ENCODE results near the gene JHY. TPM values are rescaled to one million over a fixed set of nuclear protein-coding genes. Genes with fewer than 3 reads are reported as not detected.

The JHY gene
- total RNA-seq, 1 experiment from 2014 or later = 0.34 TPM

DNA sequence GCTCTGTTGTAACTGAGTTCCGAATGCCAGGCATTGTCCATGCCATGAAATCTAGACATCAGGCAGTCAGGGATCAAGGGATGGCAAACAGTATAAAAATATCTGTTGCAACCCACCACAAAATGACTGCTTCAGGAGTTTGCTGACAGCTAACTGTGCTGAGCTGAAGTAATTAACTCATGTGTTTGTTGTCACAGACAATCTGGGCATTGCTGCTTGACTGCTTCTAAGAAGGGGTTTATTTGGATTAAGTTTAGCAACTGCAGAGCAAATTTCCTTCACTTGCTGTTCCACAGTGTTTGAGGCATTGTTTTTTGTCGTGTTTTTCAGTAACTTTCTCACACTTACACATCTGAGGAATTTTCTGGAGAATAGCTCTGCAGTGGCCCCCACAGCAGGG is 68.7 kb downstream of the JHY start:
- Mint-ChIP-seq H3K9me3 (ENCODE audit: unreplicated experiment) (no peaks in the 10 kb centered on the region), H3K27ac (ENCODE audit: unreplicated experiment) (no peak overlapping the region), H3K36me3 (ENCODE audit: insufficient read depth, unreplicated experiment) (no peaks in the 10 kb centered on the region), H3K27me3 (ENCODE audit: insufficient read depth, unreplicated experiment) (peaks cover 28% of the 10 kb centered on the region), H3K4me1 (ENCODE audit: low read depth, unreplicated experiment) (no peaks in the 10 kb centered on the region), H3K4me3 (ENCODE audit: unreplicated experiment) (no peak overlapping the region)
- Histone ChIP-seq H3K9me3 (0 out of 2 replicates have a peak, but pooled peaks cover 4% of the 10 kb centered on the region), H3K4me1 (no peaks in the 10 kb centered on the region), H3K27me3 (replicated peaks; ENCODE audit: control insufficient read depth, insufficient read depth, low read length) (peaks cover 3% of the 10 kb centered on the region; the same call in 1 of the 2 replicates), H3K36me3 (ENCODE audit: control insufficient read depth, insufficient read depth, low read length) (no peaks in the 10 kb centered on the region), H3K4me3 (ENCODE audit: low read depth, low read length) (no peak overlapping the region)
- CTCF ChIA-PET = no interaction called here
- intact Hi-C loops (cut with micrococcal nuclease; ENCODE audit: unreplicated experiment) = no loop called here
- TF ChIP-seq, protein P1, sequence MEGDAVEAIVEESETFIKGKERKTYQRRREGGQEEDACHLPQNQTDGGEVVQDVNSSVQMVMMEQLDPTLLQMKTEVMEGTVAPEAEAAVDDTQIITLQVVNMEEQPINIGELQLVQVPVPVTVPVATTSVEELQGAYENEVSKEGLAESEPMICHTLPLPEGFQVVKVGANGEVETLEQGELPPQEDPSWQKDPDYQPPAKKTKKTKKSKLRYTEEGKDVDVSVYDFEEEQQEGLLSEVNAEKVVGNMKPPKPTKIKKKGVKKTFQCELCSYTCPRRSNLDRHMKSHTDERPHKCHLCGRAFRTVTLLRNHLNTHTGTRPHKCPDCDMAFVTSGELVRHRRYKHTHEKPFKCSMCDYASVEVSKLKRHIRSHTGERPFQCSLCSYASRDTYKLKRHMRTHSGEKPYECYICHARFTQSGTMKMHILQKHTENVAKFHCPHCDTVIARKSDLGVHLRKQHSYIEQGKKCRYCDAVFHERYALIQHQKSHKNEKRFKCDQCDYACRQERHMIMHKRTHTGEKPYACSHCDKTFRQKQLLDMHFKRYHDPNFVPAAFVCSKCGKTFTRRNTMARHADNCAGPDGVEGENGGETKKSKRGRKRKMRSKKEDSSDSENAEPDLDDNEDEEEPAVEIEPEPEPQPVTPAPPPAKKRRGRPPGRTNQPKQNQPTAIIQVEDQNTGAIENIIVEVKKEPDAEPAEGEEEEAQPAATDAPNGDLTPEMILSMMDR (IDR thresholded peaks at IDR 0.05; ENCODE audit: insufficient read depth in 1 of 2, low read depth in 1 of 2, low read length in 1 of 2, severe bottlenecking in 1 of 2, unreplicated experiment in 1 of 2) = no peak
- POLR2A ChIA-PET = no interaction called here
- BruUV-seq (replicated peaks) = no TSS peak
- no peak for DNase-seq

DNA sequence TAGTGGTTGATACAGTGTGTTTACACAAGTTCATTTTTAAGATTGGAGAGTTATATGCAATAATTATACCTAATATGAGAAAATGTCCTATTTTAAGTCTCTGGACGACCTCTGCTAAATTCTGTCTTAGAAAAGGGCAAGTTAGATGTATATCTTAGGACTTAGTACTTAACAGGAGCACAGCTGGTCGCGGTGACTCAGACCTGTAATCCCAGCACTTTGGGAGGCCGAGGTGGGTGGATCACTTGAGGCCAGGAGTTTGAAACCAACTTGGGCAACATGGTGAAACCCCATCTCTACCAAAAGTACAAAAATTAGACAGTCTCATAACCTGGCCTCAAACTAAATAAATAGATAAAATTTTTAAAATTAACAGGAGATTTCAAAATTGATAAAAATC is 71.9 kb downstream of the JHY start:
- Mint-ChIP-seq H3K4me3 (ENCODE audit: unreplicated experiment) (no peak overlapping the region), H3K4me1 (ENCODE audit: low read depth, unreplicated experiment) (no peaks in the 10 kb centered on the region), H3K36me3 (ENCODE audit: insufficient read depth, unreplicated experiment) (no peaks in the 10 kb centered on the region), H3K27me3 (ENCODE audit: insufficient read depth, unreplicated experiment) (peaks cover 26% of the 10 kb centered on the region), H3K27ac (ENCODE audit: unreplicated experiment) (no peak overlapping the region), H3K9me3 (ENCODE audit: unreplicated experiment) (no peaks in the 10 kb centered on the region)
- H3K36me3 ChIP-seq (ENCODE audit: control insufficient read depth, insufficient read depth, low read length) = no peaks in the 10 kb centered on the region
- H3K27me3 ChIP-seq (replicated peaks; ENCODE audit: control insufficient read depth, insufficient read depth, low read length) = peaks cover 3% of the 10 kb centered on the region; the same call in 1 of the 2 replicates
- intact Hi-C loops (cut with micrococcal nuclease; ENCODE audit: unreplicated experiment) = no loop called here
- no peak for DNase-seq
- no peaks in the 10 kb centered on the region for H3K4me1 ChIP-seq
- TF ChIP-seq, protein P1 (IDR thresholded peaks at IDR 0.05; ENCODE audit: insufficient read depth in 1 of 2, low read depth in 1 of 2, low read length in 1 of 2, severe bottlenecking in 1 of 2, unreplicated experiment in 1 of 2) = no peak
- 0 out of 2 replicates have a peak, but pooled peaks cover 4% of the 10 kb centered on the region for H3K9me3 ChIP-seq
- BruUV-seq (replicated peaks) = no TSS peak
- ChIA-PET POLR2A (no interaction called here), CTCF (no interaction called here)
- H3K4me3 ChIP-seq (ENCODE audit: low read depth, low read length) = no peak overlapping the region

DNA sequence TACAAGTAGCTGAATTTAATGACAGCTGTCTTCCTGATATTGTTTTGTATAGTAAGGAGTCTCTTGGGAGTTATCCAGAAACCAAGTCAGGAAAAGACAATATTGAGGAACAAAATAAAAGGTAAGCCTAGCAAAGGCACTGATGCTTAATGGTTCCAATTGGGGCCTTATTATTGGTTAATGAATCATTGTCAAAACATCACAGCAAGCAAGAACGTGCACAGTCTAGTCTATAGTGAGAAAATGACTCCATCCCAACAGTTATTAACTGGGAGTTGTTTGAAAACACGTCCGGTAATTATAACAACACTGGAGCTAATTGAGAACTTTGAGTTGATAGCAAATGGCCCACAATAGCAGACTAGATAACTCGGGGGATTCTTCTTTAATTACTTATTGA is 81.4 kb downstream of the JHY start:
- Mint-ChIP-seq H3K4me1 (ENCODE audit: low read depth, unreplicated experiment) (no peaks in the 10 kb centered on the region), H3K27ac (ENCODE audit: unreplicated experiment) (no peak overlapping the region), H3K9me3 (ENCODE audit: unreplicated experiment) (no peaks in the 10 kb centered on the region), H3K4me3 (ENCODE audit: unreplicated experiment) (no peak overlapping the region), H3K27me3 (ENCODE audit: insufficient read depth, unreplicated experiment) (peaks cover 30% of the 10 kb centered on the region), H3K36me3 (ENCODE audit: insufficient read depth, unreplicated experiment) (no peaks in the 10 kb centered on the region)
- no TSS peak for BruUV-seq (replicated peaks)
- no peaks in the 10 kb centered on the region for H3K9me3 ChIP-seq
- no peaks in the 10 kb centered on the region; the same call in 1 of the 2 replicates for H3K27me3 ChIP-seq (replicated peaks; ENCODE audit: control insufficient read depth, insufficient read depth, low read length)
- TF ChIP-seq, protein P1 (IDR thresholded peaks at IDR 0.05; ENCODE audit: insufficient read depth in 1 of 2, low read depth in 1 of 2, low read length in 1 of 2, severe bottlenecking in 1 of 2, unreplicated experiment in 1 of 2) = no peak
- no peaks in the 10 kb centered on the region for H3K4me1 ChIP-seq
- ChIA-PET POLR2A (no interaction called here), CTCF (interaction anchor here (0.6 kb wide), 1 partner anchor 29 kb away, joined by 5 read pairs; no protein-coding TSS in a partner anchor)
- H3K4me3 ChIP-seq (ENCODE audit: low read depth, low read length) = no peak overlapping the region
- intact Hi-C loops (cut with micrococcal nuclease; ENCODE audit: unreplicated experiment) = no loop called here
- no peak for DNase-seq
- no peaks in the 10 kb centered on the region for H3K36me3 ChIP-seq (ENCODE audit: control insufficient read depth, insufficient read depth, low read length)

Data from Caco-2 (cell line).